ENCODE results near the gene TRPM2.

The TRPM2 gene

GRCh38 chr21:44485254-44485793 lies 131.9 kb downstream of the TRPM2 start:
- no peak for TF ChIP-seq CTCF (IDR thresholded peaks at IDR 0.05)

GRCh38 chr21:44485796-44486195 lies 132.4 kb downstream of the TRPM2 start:
- no peak for TF ChIP-seq CTCF (IDR thresholded peaks at IDR 0.05)

GRCh38 chr21:44486302-44486701 lies 132.9 kb downstream of the TRPM2 start:
- no peak for TF ChIP-seq CTCF (IDR thresholded peaks at IDR 0.05)

- peak; percentile 62 for TF ChIP-seq CTCF (IDR thresholded peaks at IDR 0.05)
These were observed 134.4 kb downstream of the TRPM2 start for GRCh38 chr21:44487831-44488230.

GRCh38 chr21:44489962-44490361 lies 136.5 kb downstream of the TRPM2 start:
- TF ChIP-seq CTCF (IDR thresholded peaks at IDR 0.05), result 0 out of 2 replicates have a peak, but pooled peaks have one; percentile 27

- no peak for TF ChIP-seq CTCF (IDR thresholded peaks at IDR 0.05)
These were observed 137.0 kb downstream of the TRPM2 start for GRCh38 chr21:44490405-44490804.

- no peak for TF ChIP-seq CTCF (IDR thresholded peaks at IDR 0.05)
These were observed 137.4 kb downstream of the TRPM2 start for GRCh38 chr21:44490816-44491215.
